HG03439 (cell line): Measurements from ENCODE around the gene ENHO.
"Not testable (repeated sequence)": the region's sequence is repeated elsewhere in the genome, so short reads cannot be mapped to it uniquely, and the experiment has no call there.

Source experiments
- ATAC-seq: cut with Tn5 transposase; IDR thresholded peaks from one replicate; pipeline ENCODE4 v1.9.1; 2021; ENCODE audit warnings: mild to moderate bottlenecking, moderate library complexity; ENCODE audit not compliant: unreplicated experiment

ENHO gene

DNA sequence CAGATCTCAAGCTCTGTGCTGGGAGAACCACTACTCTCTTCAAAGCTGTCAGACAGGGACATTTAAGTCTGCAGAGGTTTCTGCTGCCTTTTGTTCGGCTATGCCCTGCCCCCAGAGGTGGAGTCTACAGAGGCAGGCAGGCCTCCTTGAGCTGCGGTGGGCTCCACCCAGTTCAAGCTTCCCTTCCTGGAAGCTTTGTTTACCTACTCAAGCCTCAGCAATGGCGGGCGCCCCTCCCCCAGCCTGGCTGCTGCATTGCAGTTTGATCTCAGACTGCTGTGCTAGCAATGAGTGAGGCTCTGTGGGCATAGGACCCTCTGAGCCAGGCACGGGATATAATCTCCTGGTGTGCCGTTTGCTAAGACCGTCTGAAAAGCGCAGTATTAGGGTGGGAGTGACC lies 9.3 kb upstream of the ENHO start:
- not testable (repeated sequence) for ATAC-seq

DNA sequence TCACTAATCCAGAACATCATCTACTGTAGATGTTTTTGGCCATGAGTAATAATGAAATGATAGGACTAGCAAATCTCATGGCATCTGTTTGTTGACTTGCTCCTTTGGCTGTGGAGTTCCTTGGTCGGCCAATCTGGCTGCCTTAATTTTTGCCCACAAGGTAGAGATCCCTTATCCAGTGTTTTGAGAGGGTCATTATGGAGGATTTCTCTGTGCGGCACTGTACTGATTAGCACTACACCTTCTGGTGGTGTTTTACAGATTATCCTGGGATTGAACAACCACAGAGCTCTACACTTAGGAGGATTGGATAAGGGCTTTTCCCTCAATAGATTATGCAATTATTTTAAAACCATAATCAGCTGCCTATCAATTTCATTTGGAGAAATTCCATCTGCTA lies 3.2 kb upstream of the ENHO start:
- no peak for ATAC-seq

- ATAC-seq = no peak
Measured at GRCh38 chr9:34524349-34524748, 1.6 kb upstream of the ENHO start.

DNA sequence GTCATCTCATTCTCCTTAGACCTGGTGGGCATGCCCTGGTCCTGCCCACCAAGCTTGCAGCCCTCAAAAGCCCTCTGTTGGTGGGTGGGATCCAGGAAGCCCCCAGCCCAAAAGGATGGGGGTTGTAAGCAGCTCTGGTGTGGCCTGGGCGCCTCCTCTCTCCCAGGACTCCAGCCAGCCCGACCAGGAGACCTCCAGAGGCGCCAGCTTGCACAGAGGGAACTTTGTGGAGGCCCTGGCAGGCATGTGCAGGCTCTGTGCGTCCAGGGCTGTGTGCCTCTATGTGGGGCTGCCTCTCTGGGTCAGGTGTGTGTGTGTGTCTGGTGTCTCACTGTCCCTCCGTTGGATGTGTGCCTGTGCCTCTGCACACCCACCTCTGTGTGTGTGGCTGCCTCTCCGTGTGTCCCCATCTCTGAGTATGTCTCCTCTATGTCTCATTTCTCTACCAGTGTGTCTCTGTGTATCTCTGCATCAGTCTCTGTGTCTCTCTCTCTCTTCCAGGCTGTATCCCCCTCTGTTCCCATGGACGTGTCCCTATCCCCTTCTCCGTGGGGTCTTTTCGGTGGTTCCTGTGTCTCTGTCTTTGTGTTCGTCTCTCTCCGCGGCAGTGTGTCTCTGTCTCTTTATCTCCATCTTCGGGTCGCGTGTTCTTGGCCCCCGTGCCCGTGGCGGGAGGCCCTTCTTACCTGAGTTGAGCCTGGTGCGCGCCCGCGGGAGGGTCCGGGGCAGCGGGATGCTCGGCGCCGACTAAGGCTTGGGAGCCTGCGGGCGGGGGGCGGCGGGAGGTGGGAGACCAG lies 501 bp downstream of the ENHO start:
- ATAC-seq = no peak

- ATAC-seq = no peak
Measured at GRCh38 chr9:34521406-34522045, 1.3 kb downstream of the ENHO start.

DNA sequence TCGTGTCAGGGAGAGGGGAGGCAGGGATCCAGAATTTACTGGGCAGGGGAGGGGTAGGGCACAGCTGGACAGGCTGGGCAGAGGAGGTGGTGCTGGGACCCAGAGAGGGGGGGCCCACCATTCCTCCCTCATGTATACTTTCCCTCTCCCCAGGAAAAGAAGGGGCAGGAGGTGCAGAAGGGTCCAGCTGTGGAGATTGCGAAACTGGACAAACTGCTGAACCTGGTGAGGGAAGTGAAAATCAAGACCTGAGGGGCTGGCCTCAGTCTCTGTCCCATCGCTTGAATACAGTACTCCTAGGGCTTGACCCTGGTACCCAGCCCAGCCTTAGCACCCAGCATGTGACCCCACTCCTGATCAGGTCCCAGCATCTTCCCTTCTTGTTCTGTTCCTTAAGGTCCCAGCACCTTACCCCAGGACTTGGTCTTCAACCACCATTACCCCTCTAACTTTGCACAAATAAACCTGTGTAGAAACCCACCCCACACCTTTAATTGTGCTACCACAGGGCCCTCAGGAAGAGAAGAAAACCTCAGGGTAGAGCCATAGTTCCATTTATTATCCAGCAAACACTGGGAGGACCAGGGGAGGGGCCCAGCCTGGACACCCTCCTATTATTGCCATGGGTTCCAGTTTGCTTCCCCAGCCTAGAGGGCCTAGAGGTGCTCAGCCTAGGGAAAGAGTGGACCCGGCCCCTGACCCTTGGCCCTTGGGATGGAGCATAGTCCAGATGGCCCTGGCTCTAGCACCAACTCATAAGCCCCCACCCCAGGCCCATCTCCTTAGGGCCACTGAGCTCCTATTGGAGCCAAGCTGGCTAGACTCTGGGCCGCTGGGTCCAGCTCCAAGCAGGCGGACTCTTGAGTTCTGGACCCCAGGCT lies 2.0 kb downstream of the ENHO start:
- no peak for ATAC-seq

- no peak for ATAC-seq
Measured at GRCh38 chr9:34520096-34520495, 2.7 kb downstream of the ENHO start.

DNA sequence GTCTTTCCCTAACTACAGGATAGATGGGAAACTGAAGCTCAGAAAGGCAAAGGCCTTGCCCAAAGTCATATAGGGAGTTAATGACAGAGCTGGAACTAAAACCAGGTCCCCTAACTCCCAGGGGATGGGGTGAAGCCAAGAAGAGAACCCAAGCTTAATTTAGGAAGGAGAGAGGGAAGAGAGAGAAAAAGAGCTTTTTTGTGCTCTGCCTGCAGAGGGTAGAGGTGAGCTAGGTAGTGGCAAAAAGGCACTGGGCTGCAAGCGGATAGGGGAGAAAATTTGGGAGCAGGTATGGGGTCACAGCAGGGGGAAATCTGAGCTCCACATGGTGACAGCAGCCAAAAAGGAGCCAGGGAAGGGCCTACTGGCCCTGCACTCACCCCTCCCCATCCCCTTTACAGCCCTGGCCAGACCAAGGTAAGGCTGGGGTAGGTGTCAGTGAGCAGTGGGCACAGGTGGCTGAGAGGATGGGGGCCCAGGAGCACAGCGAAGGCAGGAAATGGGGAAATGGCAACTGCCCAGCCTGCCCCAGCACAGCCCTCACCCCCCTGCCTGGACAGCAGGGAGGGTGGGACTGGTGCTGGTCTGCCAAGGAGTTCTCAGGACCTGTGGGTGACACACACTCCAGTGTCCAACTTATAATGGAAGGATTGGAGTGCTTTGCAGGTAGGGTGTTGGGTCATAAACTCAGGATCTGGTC lies 3.3 kb downstream of the ENHO start:
- no peak for ATAC-seq

GRCh38 chr9:34518896-34519295 lies 3.9 kb downstream of the ENHO start:
- no peak for ATAC-seq

- ATAC-seq = no peak
Measured at GRCh38 chr9:34518110-34518616, 4.6 kb downstream of the ENHO start.

DNA sequence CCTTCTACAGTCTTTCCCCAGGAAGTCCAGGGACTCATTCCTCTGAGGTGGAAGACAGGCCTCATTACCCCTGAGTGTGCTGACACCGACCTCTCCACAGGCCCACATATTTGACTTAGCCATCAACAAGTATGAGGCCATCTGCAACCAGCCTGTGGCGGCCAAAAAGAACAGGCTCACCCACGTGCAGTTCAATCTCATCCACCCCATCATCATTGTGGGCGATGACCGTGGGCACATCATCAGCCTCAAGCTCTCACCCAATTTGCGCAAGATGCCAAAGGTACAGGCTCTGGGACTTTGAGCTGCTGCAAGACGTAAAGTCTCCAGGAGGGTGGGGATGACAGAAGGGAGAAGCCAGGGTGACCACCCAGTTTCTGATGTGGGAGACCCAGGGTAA lies 5.6 kb downstream of the ENHO start:
- no peak for ATAC-seq

GRCh38 chr9:34515959-34516358 lies 6.8 kb downstream of the ENHO start:
- no peak for ATAC-seq

GRCh38 chr9:34514816-34515215 lies 8.0 kb downstream of the ENHO start:
- no peak for ATAC-seq

GRCh38 chr9:34514401-34514800 lies 8.4 kb downstream of the ENHO start:
- ATAC-seq = no peak

- no peak for ATAC-seq
Measured at GRCh38 chr9:34513567-34514214, 9.1 kb downstream of the ENHO start.

DNA sequence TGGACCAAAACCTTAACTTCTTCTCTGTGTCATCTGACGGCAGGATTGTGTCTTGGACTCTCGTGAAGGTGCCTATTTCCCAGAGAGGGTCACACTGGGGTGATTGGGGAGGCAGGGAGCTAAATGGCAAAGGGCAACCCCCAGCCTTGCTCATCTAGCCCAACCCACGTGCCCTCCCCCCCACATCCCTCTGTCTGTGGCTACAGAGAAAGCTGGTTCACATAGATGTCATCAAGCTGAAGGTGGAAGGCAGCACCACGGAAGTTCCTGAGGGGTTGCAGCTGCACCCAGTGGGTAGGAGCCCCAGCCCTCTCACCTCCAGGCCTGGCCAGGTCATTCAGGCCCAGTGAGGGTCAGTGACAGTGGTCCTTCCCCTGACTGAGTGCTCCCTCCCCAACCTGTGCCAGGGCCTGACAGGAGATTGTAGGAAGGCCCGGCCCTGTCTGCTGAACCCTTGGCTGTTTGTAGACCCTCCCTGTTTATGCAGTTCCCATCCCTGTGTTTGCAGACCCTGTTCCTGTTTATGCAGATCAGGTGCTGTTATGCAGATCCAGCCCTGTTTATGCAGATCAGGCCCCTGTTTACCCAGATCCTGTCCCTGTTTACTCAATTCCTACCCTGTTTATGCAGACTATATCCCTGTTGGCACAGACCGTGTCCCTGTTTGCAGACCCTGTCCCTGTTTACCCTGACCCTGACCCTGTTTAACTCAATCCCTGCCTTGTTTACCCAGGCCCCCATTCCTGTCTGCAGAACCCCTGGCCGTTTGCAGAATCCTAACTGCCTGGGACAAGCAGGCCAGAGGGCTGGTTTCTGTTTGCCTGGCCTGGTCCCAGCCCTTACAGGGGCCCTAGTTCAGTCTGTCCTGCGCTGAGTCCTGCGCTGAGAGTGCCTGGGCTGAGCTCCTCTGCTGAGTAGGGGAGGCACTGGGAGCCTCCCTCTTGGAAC lies 10.4 kb downstream of the ENHO start:
- no peak for ATAC-seq

DNA sequence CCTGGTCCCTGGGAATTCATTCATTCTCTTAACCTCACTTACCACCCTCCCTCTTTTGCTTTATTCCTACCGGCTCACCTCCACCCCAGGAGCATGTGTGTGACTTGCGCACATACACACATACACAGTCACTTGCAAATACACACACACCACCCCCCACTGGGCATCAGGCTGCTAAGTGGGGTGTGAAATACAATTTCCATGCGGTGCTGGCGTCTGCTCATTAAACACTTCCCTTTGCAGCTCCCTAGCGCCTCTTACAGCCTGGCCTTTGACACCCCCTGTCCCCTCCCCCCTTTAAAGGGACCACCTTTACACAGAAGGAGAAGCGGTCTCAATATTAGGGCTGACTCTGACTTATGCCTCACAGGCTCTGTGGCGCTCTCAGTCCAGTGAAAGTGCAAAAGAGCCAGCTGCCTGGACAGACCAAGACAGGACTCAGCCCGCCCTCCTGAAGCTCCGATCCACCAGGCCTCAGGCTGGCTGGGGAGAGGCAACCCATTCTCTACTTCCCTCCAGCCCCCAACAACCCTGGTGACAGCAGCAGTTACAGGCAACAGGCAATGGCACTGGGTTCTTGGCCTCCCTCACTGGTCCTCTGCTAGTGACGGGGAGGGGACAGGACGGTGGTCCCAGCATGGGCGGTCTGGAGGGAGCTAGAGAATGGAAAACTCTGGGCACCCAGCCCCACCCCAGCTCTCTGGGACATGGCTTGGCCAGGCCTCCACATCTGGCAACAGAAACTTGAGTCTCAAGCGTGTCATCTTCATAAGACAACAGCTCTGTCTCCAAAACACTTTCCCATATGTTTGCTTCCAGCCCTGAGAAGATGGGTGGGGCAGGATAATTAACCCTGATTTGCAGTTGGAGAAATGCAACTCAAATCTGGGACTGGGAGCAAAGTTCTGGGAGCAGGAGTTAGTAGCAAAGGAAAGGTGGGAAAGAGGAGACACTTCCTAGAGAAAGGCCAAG lies 12.0 kb downstream of the ENHO start:
- ATAC-seq = no peak

GRCh38 chr9:34508951-34509350 lies 13.8 kb downstream of the ENHO start:
- ATAC-seq = no peak
